Endothelial cell of umbilical vein (primary cell): ENCODE data around the gene PRDM16. TPM values are rescaled to one million over a fixed set of nuclear protein-coding genes. Genes with fewer than 3 reads are reported as not detected.

Experiments used
- BruUV-seq: library from RNA; stranded (reverse); fragments of 400-500 nt; replicated peaks from 2 replicates; lab custom pipeline; 2021; lab: Mats Ljungman, UMichigan
- CTCF ChIA-PET: fragments of 300-600, 350-600 bp; sonication (Branson Sonifier 250); formaldehyde crosslinking; loops from one replicate; lab custom pipeline; 2021; ENCODE audit warnings: antibody characterized with exemption, inconsistent platforms; lab: Charles Lee
- POLR2A ChIA-PET: fragments of 300-600, 350-600 bp; sonication (Branson Sonifier 250); formaldehyde crosslinking; loops from one replicate; lab custom pipeline; 2021; ENCODE audit warnings: antibody characterized with exemption, inconsistent platforms; lab: Charles Lee
- DNase-seq: peaks from one replicate; pipeline ENCODE4 v3.0.0-alpha.2; 2011; ENCODE audit warnings: low read depth, low spot score
- FAIRE-seq: peaks from 2 replicates; lab custom pipeline; 2011; peaks lifted over from hg19 to GRCh38; lab: Jason Lieb, UNC
- H2AFZ ChIP-seq: 2 replicates; pipeline ENCODE4 v1.6.0; 2012; ENCODE audit warnings: low read depth, low read length, control low read depth, inconsistent platforms
- H3K27ac ChIP-seq: 2 replicates; pipeline ENCODE4 v1.5.1; 2011; ENCODE audit warnings: low read depth, mild to moderate bottlenecking, control low read depth, low read length, moderate library complexity; ENCODE audit not compliant: insufficient read depth
- H3K27me3 ChIP-seq, 2 experiments: 2 replicates each; pipeline versions ENCODE4 v1.6.0 to v1.6.1; 2011; ENCODE audit warnings: low read length in 2 of 2, mixed read lengths in 1 of 2; ENCODE audit not compliant: control insufficient read depth in 2 of 2, insufficient read depth in 2 of 2
- H3K36me3 ChIP-seq, 2 experiments: 2 replicates in 1 of 2; 3 replicates in 1 of 2; pipeline ENCODE4 v1.5.1; 2011; ENCODE audit warnings: low read length in 2 of 2, mild to moderate bottlenecking in 1 of 2, moderate library complexity in 1 of 2; ENCODE audit not compliant: control insufficient read depth in 2 of 2, insufficient read depth in 2 of 2; ENCODE audit errors: extremely low read depth in 1 of 2
- H3K4me1 ChIP-seq: 3 replicates; pipeline ENCODE4 v1.5.1; 2011; ENCODE audit warnings: mild to moderate bottlenecking, low read length; ENCODE audit not compliant: control insufficient read depth, insufficient read depth; ENCODE audit errors: extremely low read depth
- H3K4me2 ChIP-seq: 2 replicates; pipeline ENCODE4 v1.6.1; 2011; ENCODE audit warnings: low read length, control low read depth, mixed read lengths; ENCODE audit not compliant: insufficient read depth
- H3K4me3 ChIP-seq, 3 experiments: fragments of 200-600 bp in 1 of 3; sonication (generic), shearing (Covaris generic) in 1 of 3; replicated peaks in 1 of 3; 2 replicates each; pipeline ENCODE4 v1.5.1; 2011 to 2016; ENCODE audit warnings: control low read depth in 3 of 3, low read length in 3 of 3, mild to moderate bottlenecking in 2 of 3, inconsistent platforms in 1 of 3, low read depth in 1 of 3, moderate library complexity in 1 of 3; ENCODE audit not compliant: insufficient read depth in 1 of 3
- H3K79me2 ChIP-seq: 2 replicates; pipeline ENCODE4 v1.6.0; 2012; ENCODE audit warnings: low read length, inconsistent platforms; ENCODE audit not compliant: control insufficient read depth, insufficient read depth
- H3K9ac ChIP-seq: replicated peaks from 2 replicates; pipeline ENCODE3; 2011; ENCODE audit warnings: low read length, control low read depth; ENCODE audit not compliant: insufficient read depth; ENCODE audit errors: extremely low read depth
- H3K9me1 ChIP-seq: replicated peaks from 3 replicates; pipeline ENCODE4 v1.6.0; 2011; ENCODE audit warnings: mild to moderate bottlenecking, low read length; ENCODE audit not compliant: control insufficient read depth, insufficient read depth; ENCODE audit errors: extremely low read depth
- H3K9me3 ChIP-seq: replicated peaks from 2 replicates; pipeline ENCODE4 v1.5.1; 2012; ENCODE audit warnings: low read length, inconsistent platforms; ENCODE audit not compliant: control insufficient read depth, insufficient read depth
- H4K20me1 ChIP-seq: replicated peaks from 2 replicates; pipeline ENCODE3; 2011; ENCODE audit warnings: mild to moderate bottlenecking, low read length; ENCODE audit not compliant: control insufficient read depth, insufficient read depth; ENCODE audit errors: extremely low read depth
- EZH2 ChIP-seq: IDR thresholded peaks from 2 replicates; pipeline ENCODE4 v1.6.1; 2012; ENCODE audit warnings: borderline replicate concordance, low read depth, mild to moderate bottlenecking, moderate library complexity, low read length, inconsistent platforms; ENCODE audit not compliant: severe bottlenecking
- FOS ChIP-seq: IDR thresholded peaks from 2 replicates; pipeline ENCODE4 v1.6.1; 2011; ENCODE audit warnings: mild to moderate bottlenecking, low read length, moderate library complexity, borderline replicate concordance; ENCODE audit not compliant: insufficient read depth
- GATA2 ChIP-seq: IDR thresholded peaks from 2 replicates; pipeline ENCODE4 v1.7.0; 2011; ENCODE audit warnings: low read depth, mild to moderate bottlenecking, moderate library complexity, mixed read lengths, low read length; ENCODE audit not compliant: insufficient read length, insufficient read depth
- JUN ChIP-seq: IDR thresholded peaks from 2 replicates; pipeline ENCODE4 v1.6.1; 2011; ENCODE audit warnings: borderline replicate concordance, low read depth; ENCODE audit not compliant: insufficient read length, insufficient read depth
- MYC ChIP-seq: IDR thresholded peaks from one replicate; pipeline ENCODE4 v1.6.1; 2011; ENCODE audit warnings: mild to moderate bottlenecking, low read depth, low read length
- POLR2A ChIP-seq: IDR thresholded peaks from 2 replicates; pipeline ENCODE4 v1.6.1; 2012; ENCODE audit warnings: low read depth, mild to moderate bottlenecking, control low read depth, low read length
- POLR2AphosphoS5 ChIP-seq: IDR thresholded peaks from 2 replicates; pipeline ENCODE4 v1.6.1; 2012; ENCODE audit warnings: low read depth, mild to moderate bottlenecking, control low read depth, low read length, moderate library complexity; ENCODE audit not compliant: insufficient read depth
- dilution Hi-C: fragments of 300-500 bp; cut with MboI; formaldehyde crosslinking; loops from one replicate; pipeline ENCODE4 v1.15.0; 2019; ENCODE audit warnings: low sequenced_read_pairs; ENCODE audit not compliant: extremely low pct_ligation_motif_present
- intact Hi-C: fragments of 100-400 bp; cut with micrococcal nuclease; formaldehyde crosslinking; loops from one replicate; pipeline ENCODE4 v1.10.0; 2022
- polyA plus RNA-seq, 4 experiments: library from polyadenylated mRNA; depleted of rRNA in 3 of 4; stranded (reverse) in 3 of 4; unstranded in 1 of 4; fragments of >200 nt; gene quantifications; 2 replicates each; pipeline versions ENCODE4 v1.2.1 to v1.2.3, GENCODE V29; 2011 to 2012; ENCODE audit warnings: missing spikeins in 1 of 4
- total RNA-seq: library from RNA; stranded (reverse); gene quantifications from 2 replicates; pipeline ENCODE4 v1.2.3, GENCODE V29; 2021
- TF ChIP-seq, protein P1 (sequence below): IDR thresholded peaks from 2 replicates; pipeline ENCODE4 v1.6.1; 2011; ENCODE audit not compliant: insufficient read depth, insufficient read length
- TF ChIP-seq, protein P2 (sequence below), 2 donors: IDR thresholded peaks; 1 replicate in 1 of 2; 2 replicates in 1 of 2; pipeline ENCODE4 v1.5.1; 2011; ENCODE audit warnings: low read length in 2 of 2, mild to moderate bottlenecking in 2 of 2, moderate library complexity in 2 of 2, control low read depth in 1 of 2, inconsistent platforms in 1 of 2, low read depth in 1 of 2; ENCODE audit not compliant: insufficient read depth in 1 of 2; ENCODE audit errors: extremely low read depth in 1 of 2

The PRDM16 gene
- total and polyA plus RNA-seq, 2 donors (not counting 3 experiments of a cell fraction or from before 2014, with no cell fraction given), result not detected

DNA sequence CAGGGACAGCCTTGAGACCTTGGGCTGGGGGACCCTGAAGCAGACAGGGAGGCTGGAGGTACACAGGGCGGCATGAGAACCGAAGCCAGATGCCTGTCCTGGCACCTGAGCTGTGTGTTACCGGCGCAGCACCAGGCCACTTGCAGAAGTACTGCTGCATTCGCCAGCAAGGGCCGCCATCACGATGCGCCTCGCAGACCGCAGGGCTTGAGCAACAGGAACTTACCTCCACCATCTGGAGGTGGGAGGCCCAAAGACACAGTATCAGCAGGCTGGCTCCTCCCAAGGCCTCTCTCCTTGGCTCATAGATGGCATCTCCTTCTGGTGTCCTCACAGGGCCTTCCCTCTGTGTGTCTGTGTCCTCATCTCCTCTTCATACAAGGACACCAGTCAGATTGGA, 90.1 kb downstream of the PRDM16 start:
- POLR2A ChIA-PET, result no interaction called here
- FAIRE-seq, result no peak
- DNase-seq, result no peak
- TF ChIP-seq MYC, result no peak
- TF ChIP-seq GATA2, result no peak
- TF ChIP-seq EZH2, result no peak
- TF ChIP-seq, protein P1, sequence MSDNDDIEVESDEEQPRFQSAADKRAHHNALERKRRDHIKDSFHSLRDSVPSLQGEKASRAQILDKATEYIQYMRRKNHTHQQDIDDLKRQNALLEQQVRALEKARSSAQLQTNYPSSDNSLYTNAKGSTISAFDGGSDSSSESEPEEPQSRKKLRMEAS, result no peak
- no peak for TF ChIP-seq POLR2AphosphoS5
- TF ChIP-seq, protein P2, sequence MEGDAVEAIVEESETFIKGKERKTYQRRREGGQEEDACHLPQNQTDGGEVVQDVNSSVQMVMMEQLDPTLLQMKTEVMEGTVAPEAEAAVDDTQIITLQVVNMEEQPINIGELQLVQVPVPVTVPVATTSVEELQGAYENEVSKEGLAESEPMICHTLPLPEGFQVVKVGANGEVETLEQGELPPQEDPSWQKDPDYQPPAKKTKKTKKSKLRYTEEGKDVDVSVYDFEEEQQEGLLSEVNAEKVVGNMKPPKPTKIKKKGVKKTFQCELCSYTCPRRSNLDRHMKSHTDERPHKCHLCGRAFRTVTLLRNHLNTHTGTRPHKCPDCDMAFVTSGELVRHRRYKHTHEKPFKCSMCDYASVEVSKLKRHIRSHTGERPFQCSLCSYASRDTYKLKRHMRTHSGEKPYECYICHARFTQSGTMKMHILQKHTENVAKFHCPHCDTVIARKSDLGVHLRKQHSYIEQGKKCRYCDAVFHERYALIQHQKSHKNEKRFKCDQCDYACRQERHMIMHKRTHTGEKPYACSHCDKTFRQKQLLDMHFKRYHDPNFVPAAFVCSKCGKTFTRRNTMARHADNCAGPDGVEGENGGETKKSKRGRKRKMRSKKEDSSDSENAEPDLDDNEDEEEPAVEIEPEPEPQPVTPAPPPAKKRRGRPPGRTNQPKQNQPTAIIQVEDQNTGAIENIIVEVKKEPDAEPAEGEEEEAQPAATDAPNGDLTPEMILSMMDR (IDR thresholded peaks at IDR 0.05; ENCODE audit: extremely low read depth in 1 of 2, insufficient read depth in 1 of 2, low read depth in 1 of 2, low read length in 2 of 2), result no peak
- no peak for TF ChIP-seq FOS
- no peak for TF ChIP-seq JUN
- no peak for TF ChIP-seq POLR2A
- dilution Hi-C loops, result no loop called here
- H3K9ac ChIP-seq, result no peak overlapping the region
- no peaks in the 10 kb centered on the region for H3K9me3 ChIP-seq
- H3K27ac ChIP-seq, result no peak overlapping the region
- no TSS peak for BruUV-seq
- no peak overlapping the region for H3K4me3 ChIP-seq
- peaks cover 1 to 5% of the 10 kb centered on the region in 2 experiments for H3K27me3 ChIP-seq
- no peaks in the 10 kb centered on the region for H3K36me3 ChIP-seq
- no peaks in the 10 kb centered on the region for H3K9me1 ChIP-seq
- H3K4me1 ChIP-seq, result no peaks in the 10 kb centered on the region
- no peak overlapping the region for H2AFZ ChIP-seq
- no peak overlapping the region for H3K4me2 ChIP-seq
- CTCF ChIA-PET, result no interaction called here
- H3K79me2 ChIP-seq, result no peaks in the 10 kb centered on the region
- intact Hi-C loops, result no loop called here
- no peaks in the 10 kb centered on the region for H4K20me1 ChIP-seq
